UCSD-AML1 (cell line): ENCODE measurements around the gene NDRG4.
A peak's percentile ranks its signal among the peaks of the same experiment; 100 is the strongest.

Source experiments
- DNase-seq: peaks from one replicate; lab custom pipeline; 2025; ENCODE audit not compliant: unreplicated experiment; lab: John Stamatoyannopoulos, UW

Gene NDRG4

DNA sequence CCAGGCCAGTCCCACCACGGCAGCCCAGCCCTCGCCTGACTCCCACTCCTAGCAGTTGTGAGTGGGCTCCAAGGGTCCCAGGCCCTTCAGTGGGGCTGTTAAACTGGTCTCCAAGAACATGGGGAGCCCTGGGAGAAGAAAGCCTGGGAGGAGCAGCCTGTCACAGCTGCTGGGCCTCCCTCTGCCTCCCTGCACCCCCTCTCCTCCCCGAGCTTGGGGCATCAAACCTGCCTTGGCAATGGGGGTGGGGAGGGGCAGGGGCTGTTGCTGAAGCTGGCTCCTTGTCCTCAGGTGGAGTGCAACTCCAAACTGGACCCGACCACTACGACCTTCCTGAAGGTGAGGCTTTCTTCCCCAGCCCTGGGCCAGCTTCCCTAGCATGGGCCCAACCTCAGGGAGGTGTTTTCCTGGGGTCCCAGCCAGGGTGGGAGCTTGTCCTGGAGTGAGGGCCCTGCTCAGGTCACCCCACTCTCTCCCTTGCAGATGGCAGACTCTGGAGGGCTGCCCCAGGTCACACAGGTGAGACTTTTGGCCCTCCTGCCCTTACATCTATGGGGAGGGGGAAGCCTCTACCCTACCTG, 8.8 kb downstream of the NDRG4 start:
- no peak for DNase-seq

DNA sequence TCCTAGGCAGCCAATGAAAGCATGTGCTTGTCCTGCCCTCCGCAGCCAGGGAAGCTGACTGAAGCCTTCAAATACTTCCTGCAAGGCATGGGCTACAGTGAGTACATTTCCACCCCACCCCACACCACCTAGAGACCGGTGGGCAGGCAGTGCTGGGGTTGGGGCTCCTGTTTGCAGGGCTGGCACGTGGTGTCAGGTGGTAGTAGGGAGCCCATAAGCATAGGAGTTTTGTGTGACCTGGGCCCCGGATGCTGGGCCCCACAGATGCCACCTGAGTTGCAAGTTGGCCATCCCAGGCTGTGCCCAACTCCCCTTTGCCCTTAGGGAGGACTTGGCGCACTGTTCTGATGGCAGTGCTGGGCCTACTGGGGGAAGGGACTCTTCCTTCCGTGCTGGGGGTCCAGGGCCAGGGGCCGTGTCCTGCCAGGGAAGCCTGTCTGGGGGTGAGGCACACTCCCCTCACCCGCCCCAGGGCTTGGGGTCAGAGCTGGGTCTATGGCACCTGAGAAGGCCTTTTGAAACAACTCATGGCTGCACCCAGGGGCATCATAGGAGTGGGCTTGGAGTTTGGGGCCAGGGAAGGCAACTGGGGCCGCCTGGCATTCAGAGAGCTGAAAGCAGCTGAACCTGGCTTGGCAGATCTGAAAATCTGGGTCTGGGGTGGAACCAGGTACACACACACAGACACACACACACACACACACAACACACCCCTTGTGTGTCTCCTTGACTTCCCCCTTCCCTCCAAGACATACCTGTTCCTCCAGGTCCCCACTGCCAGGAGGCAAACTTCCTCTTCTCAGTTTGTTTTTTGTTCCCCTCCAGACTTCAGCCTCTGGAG, 9.5 kb downstream of the NDRG4 start:
- no peak for DNase-seq

DNA sequence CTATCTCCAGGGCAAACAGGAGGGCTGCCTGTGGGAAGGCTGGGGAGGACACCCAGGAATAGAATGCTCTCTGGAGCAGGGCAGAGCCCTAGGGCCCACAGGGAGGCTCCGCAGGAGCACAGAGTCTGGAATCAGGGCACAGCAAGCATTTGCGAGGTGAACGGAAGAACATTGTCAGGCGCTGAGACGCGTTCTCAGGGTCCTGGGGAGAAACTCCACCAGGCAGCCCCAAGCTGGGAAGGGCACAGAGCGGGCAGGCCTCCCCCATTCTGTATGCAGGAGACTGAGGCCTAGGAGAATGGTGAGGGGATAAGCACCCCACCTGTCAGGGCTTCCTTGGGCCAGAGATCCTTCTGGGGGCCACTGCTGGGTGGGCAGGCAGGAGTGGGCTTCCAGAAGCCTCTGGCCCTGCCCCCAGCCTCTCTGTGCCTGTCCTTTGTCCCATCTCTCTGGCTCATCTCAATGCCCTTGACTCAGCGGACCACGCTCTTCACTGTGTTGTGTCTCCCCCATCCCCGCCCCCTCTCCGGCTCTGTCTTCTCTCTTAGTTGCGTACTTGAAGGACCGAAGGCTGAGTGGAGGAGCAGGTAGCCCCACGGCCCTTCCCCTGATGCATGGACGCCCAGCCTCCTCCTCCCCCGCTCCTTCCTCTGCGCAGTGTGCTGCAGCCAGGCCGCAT, 10.3 kb downstream of the NDRG4 start:
- no peak for DNase-seq

DNA sequence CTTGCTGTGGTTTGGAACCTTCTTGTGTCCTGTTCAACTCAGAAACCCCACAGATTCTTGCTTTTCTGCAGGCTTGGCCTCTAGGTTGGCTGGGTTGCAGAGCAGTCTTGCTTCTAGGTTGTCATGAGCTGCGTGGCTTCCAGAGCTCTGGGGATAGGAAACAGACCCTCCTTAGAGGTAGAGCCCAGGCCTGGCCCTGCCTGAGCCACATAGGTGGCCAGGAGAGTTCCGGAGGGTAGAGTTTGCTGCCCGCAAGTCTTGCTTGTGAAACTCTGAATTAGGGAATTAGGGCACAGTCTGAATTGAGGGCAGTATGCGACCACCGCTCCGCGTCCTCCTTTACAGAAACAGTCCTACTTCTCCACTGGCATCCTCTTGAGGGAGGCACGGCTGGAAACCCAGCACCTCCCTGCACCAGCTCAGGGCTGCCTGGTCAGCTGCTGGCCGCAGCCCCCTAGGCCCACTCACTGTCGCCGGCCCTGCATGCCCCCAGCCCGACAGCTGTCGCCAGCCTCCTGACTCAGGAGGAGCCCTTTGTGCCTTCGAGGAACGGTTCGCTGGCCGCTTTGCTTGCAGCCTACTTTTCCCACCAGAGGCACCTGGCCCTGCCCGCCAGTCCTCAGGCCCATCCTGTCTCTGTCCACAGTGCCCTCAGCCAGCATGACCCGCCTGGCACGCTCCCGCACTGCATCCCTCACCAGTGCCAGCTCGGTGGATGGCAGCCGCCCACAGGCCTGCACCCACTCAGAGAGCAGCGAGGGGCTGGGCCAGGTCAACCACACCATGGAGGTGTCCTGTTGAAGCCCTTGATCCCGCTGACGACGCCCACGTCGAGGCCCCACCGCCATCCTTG, 11.1 kb downstream of the NDRG4 start:
- no peak for DNase-seq

DNA sequence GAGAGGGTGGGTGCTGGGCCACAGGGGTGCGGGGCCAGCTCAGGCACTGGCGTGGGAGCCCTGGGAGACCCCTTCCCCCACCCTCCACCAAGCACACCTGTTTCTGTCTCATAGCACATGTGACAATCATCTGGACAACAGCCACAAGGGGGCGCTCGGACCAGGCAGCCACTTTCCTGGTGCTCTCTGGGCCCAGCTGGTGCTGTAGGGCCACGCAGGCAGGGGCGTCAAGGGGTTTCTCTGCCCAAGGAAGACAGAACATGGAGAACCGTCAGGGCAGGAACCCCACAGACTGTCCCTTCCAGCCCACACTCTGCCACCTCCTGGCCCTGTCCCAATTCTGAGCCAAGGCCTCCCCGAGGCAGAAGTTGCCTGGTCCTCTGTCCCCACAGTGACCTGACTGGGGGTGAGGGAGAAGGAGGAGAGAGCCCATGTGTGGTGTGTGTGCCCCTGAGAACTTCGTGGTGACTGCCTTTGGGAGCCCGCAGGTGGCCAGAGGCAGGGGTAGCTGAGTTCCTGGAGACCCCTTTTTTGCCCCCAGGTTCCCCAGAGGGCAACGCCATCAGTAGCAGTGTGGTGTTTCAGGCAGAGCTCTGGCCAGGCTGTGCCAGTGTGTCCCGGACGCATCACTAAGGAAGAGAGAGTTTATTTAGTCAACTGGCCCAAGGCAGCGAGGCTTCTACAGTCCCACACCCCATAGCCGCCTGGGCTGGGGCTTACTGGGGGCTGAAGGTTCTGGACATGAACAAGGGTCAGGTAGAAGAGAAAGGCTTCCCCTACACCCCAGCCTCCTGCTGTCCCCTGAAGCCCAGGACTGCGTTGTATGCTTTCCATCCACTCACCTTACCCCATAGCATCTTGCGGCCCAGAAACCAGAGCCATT, 12.2 kb downstream of the NDRG4 start:
- DNase-seq, result peak; percentile 70

DNA sequence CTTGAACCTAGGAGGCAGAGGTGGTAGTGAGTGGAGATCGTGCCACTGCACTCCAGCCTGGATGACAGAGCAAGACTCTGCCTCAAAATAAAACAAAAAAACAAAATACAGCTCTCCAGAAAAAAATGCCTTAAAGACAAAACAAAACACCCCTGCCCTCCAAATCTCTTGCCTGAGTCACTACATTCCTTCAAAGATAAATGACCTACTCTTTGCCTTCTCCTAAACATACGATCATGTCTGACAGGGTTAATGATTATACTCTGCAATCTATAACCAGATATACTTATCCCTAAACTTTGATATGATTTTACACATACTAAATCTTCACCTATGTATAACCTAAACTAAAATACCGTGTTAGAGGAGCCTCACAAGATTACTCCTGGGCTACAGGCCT, 13.9 kb downstream of the NDRG4 start:
- DNase-seq, result no peak

DNA sequence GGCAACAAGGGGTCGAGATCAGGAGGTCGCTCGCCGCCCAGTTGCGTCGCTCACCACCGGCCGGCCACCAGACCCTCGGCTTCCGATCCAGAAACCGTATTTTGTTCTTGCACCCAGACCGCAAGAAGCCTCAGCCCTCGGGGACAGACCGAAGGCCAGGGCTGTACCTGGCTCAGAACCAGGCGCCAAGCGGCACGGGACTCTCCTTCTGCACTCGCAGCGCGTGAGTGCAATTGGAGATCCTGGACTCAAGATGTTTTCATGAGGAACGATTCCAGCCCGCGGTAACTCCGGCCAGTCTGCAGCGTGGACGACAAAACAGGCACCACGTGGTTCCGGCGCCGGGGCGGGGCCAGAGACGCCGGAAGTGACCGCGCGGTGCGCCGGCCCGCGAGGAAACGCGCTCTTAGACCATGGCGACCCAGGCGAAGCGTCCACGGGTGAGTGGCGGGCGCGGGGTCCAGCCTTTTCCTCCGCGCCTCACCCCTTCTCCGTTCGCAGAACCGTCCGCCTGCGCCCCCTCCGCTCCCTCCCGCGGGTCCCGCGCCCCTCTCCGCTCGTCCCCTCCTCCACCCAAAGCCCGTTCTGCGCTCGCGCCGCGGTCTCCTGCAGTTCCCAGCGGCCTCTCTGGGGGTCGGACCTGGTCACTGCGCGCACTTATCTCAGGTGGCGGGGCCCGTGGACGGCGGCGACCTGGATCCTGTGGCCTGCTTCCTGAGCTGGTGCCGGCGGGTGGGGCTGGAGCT, 15.4 kb downstream of the NDRG4 start, which contains the start of gene SETD6:
Gene SETD6, plus strand, starts transcription at position 393 of the 746 bp plus-strand sequence. Its CDS starts 21 bp downstream, at position 414.
- DNase-seq, result no peak

DNA sequence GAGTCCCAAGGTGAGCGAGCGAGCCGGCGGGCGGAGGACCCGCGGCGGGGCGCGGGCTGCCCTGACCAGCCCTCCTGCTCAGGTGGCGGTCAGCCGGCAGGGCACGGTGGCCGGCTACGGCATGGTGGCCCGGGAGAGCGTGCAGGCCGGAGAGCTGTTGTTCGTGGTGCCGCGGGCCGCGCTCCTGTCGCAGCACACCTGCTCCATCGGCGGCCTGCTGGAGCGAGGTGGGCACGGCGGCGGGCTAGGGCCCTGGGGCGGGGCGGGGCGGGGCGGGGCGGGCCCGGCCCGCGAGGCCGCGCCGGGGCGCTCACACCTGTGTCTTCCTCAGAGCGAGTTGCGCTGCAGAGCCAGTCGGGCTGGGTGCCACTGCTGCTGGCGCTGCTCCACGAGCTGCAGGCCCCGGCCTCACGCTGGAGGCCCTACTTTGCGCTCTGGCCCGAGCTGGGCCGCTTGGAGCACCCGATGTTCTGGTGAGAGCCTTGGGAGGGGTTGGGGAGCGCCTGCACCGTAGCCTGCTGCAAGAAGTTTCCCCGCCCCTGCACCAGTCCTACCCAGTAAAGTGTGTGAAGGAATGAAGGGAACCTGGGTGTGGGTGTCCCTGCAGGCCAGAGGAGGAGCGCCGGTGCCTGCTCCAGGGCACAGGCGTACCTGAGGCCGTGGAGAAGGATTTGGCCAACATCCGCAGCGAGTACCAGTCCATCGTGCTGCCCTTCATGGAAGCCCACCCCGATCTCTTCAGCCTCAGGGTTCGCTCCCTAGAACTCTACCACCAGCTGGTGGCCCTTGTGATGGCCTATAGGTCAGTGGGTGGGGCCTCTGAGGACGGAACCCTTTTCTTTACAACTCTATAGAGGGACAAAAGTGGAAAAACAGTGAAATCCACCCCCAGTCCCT, 16.2 kb downstream of the NDRG4 start:
- DNase-seq, result no peak

DNA sequence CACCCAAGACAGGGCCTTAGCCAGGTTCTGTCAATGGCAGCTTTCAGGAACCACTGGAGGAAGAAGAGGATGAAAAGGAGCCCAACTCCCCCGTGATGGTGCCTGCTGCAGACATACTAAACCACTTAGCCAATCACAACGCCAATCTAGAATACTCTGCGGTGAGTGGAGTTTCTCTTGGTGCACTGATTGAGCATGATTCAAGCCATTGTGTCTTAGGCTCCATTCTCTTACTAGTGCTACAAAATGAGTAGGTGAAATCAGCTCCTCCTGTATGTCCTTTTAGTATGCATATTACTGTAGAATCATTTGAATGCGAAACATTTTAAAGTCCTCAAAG, 16.8 kb downstream of the NDRG4 start:
- no peak for DNase-seq

DNA sequence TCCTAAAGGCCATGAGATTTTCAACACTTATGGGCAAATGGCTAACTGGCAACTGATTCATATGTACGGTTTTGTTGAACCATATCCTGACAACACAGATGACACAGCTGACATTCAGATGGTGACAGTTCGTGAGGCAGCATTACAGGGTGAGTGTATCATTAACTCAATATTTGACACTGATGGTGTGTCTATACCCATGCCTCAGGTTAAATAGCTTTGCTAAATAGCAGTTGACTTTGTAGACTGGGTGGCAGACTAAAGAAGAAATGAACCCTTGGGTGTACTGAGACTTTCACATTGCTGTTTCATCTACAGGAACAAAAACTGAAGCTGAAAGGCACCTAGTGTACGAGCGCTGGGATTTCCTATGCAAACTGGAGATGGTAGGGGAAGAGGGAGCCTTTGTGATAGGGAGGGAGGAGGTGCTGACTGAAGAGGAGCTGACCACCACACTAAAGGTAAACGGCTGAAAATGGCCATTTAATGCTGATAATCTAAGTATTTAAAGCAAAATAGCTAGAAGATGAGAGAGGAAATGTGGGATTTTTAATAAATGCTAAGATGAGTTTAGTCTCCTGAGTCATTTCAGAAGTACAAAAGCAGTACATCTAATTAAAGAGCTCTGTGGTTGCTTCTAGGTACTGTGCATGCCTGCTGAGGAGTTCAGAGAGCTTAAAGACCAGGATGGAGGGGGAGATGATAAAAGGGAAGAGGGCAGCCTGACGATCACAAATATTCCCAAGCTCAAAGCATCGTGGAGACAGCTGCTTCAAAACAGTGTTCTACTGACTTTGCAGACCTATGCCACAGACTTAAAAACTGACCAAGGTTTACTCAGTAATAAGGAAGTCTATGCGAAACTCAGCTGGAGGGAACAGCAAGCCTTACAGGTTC, 18.4 kb downstream of the NDRG4 start:
- DNase-seq, result no peak

DNA sequence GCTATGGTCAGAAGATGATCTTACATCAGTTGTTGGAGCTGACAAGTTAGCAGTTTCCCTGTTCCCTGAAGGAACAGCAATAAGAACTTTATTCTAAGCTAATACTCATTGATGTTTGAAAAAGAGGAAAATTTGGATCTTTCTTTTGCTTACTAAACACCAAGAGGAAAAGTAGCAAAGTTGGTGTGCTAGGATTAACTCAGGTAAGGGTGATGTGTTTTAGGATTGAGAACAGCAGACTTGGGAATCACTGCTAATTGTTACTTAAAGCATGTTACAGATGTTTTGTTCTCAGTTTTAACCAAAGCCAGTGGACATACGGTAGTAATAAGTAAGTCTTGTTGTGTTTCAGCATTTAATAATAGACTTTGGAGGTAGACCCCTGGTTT, 19.0 kb downstream of the NDRG4 start:
- no peak for DNase-seq

DNA sequence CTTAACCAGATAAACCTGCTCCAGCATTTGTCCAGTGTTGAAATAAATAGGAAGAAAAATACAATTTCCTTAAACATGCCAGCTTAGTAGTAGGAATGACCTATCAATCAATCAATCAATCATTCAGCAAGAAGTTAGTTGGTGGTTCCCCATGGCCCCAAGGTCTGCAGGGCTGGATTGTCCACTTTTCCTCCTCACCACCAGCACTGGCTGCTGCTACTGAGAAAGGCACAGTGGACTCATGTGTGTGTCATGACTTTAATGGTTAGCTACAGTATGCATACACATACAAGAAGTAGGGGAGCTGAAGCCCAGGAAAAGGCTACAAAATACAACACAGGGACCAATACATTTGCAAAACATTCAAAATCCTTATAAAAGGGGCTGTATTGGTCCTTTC, 19.8 kb downstream of the NDRG4 start:
- no peak for DNase-seq

DNA sequence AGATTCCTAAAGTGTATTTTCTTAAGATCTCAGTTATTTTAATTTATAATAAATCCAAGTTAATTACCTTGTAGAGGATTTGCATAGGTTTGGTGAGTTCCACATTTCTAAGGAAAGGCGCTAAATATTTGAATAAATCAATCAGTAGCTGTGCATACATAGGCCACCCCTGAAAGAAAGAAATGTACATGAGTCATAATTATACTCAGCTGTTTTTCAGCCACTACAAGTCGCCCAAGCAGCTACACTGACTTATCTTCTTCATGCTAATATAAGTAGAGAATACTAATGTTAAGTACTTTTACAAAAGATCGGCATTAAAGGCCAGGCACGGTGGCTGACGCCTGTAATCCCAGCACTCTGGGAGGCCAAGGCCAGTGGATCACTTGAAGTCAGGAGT, 30.2 kb downstream of the NDRG4 start:
- DNase-seq, result no peak

DNA sequence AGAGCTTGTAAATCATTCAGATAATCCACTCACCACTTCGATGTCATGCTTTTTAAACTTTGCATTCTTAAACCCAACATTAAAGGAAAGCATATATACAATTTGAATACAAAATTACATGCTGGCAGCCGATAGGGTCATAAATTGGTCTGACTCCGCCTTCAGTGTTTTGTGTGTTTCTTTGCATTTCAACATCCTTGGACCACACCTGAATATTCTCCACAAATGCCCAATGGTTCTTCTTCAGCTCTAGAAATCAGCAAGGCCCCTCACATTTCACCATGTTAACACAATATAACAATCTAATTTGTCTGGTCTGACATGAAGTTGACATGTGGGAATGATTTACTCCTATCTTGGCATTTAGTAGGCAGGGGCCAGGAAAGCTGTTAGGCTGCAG, 32.5 kb downstream of the NDRG4 start:
- no peak for DNase-seq

DNA sequence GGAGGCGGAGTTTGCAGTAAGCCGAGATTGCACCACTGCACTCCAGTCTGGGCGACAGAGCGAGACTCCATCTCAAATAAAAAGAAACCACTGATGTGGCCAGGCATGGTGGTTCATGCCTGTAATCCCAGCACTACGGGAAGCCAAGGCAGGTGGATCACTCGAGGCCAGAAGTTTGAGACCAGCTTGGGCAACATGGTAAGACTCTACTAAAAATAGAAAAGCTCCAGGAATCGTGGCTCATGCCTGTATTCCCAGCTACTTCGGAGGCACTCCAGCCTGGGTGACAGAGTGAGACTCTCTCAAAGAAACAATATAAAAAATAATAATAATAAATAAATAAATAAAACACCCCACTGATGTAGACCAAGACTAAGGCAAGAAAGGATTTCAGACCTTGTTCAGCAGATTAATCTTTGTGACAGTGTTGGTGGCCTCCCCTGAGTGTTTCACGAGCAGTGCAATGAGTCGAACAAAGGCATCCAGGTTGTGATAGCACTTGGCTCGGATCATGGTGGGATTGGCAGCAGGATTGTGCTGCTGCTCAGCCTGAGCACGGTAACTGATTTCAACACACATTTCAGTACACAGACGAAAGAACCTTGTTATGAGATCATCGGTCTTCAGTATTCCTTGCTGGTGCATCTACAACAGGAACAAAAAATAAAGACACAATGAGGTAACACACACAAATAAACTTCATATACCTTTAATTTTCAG, 34.0 kb downstream of the NDRG4 start:
- DNase-seq, result no peak

DNA sequence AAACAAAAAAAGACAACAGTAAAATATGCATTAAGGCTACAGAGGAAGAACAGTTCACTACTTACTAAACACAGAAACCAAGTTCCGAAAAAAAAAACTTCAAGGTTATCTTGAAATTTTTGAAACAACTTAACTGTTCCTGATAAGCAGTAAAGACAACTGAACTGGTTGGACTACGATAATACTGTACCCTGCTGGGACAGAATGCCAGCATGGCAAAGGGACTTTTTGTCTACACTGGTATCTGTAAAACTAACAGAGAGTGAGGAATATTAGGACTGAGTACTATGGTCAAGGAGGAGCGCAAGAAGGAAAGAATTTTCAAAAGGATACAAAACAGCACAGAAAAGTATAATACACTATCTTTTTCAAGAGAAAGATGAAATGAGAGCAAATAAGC, 35.2 kb downstream of the NDRG4 start:
- DNase-seq, result no peak

DNA sequence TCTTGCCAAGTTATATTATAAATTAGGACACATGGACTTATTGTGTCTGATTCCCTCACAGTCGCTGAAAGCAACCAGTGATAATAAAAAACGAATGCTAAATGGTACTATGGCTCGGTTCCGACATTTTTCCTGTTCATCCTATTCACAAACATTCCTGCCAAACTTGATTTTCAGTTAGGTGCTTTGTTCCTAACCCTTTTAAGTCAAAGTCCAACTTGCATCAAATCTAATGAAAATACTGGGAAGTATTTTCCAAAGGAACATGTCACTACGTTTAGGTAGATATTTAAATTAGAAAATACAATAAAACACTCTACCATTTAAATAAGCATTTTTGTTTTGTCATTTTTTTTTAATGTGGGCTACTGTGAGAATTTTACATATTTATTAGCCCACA, 36.3 kb downstream of the NDRG4 start:
- no peak for DNase-seq
